HEK293 (cell line): ENCODE measurements around the gene LCN1.

Experiments used
- CTCF ChIA-PET: fragments of 350-600 bp; formaldehyde crosslinking; extraction: SDS; loops from one replicate; lab custom pipeline; 2021; ENCODE audit warnings: antibody characterized with exemption; lab: Yijun Ruan, JAX
- POLR2A ChIA-PET: fragments of 300-600 bp; formaldehyde crosslinking; extraction: SDS; loops from one replicate; lab custom pipeline; 2020; ENCODE audit warnings: antibody characterized with exemption, inconsistent platforms; lab: Yijun Ruan, JAX
- H3K27ac ChIP-seq: fragments of 200-500 bp; sonication (Bioruptor generic); 2 replicates; pipeline ENCODE4 v1.5.1; 2014; ENCODE audit warnings: low read depth, low read length, control low read depth, inconsistent platforms; ENCODE audit errors: extremely low read depth
- H3K36me3 ChIP-seq, 2 experiments: fragments of 200-500 bp in 1 of 2; sonication (Bioruptor generic) in 1 of 2; 1 replicate in 1 of 2; 2 replicates in 1 of 2; pipeline ENCODE4 v1.5.1; 2014 to 2017; ENCODE audit warnings: inconsistent platforms in 2 of 2, low read length in 2 of 2; ENCODE audit not compliant: control insufficient read depth in 2 of 2, insufficient read depth in 1 of 2
- H3K4me1 ChIP-seq: fragments of 200-500 bp; sonication (Bioruptor generic); 2 replicates; pipeline ENCODE4 v1.5.1; 2014; ENCODE audit warnings: mild to moderate bottlenecking, low read length, inconsistent platforms; ENCODE audit not compliant: control insufficient read depth, insufficient read depth
- H3K4me3 ChIP-seq: 2 replicates; pipeline ENCODE4 v1.5.1; 2011; ENCODE audit warnings: low read depth, mild to moderate bottlenecking, control low read depth, low read length, moderate library complexity
- H3K9me3 ChIP-seq: fragments of 200-500 bp; sonication (Bioruptor generic); 2 replicates; pipeline ENCODE4 v1.5.1; 2014; ENCODE audit warnings: low read depth, low read length, inconsistent platforms; ENCODE audit not compliant: control insufficient read depth, insufficient read depth
- EGR2 ChIP-seq: fragments of 450-650 bp; formaldehyde crosslinking; IDR thresholded peaks from 2 replicates; pipeline ENCODE4 v1.5.1; 2016; ENCODE audit warnings: low read depth, missing biosample characterization, missing genetic modification characterization
- FEZF1 ChIP-seq: fragments of 450-650 bp; formaldehyde crosslinking; IDR thresholded peaks from 2 replicates; pipeline ENCODE4 v1.5.1; 2016; ENCODE audit warnings: missing biosample characterization, missing genetic modification characterization
- SALL2 ChIP-seq: fragments of 450-650 bp; formaldehyde crosslinking; IDR thresholded peaks from 2 replicates; pipeline ENCODE4 v1.5.0; 2017; ENCODE audit warnings: missing biosample characterization, mild to moderate bottlenecking, missing genetic modification characterization, borderline replicate concordance
- SCRT1 ChIP-seq: fragments of 450-650 bp; formaldehyde crosslinking; IDR thresholded peaks from 2 replicates; pipeline ENCODE4 v1.5.1; 2016; ENCODE audit warnings: missing biosample characterization, missing genetic modification characterization, borderline replicate concordance
- SCRT2 ChIP-seq: fragments of 450-650 bp; formaldehyde crosslinking; IDR thresholded peaks from 2 replicates; pipeline ENCODE4 v1.5.1; 2016; ENCODE audit warnings: missing biosample characterization, missing genetic modification characterization
- ZEB2 ChIP-seq: fragments of 450-650 bp; formaldehyde crosslinking; IDR thresholded peaks from 2 replicates; pipeline ENCODE4 v1.5.1; 2016; ENCODE audit warnings: missing biosample characterization, missing genetic modification characterization
- ZFHX2 ChIP-seq: fragments of 450-650 bp; formaldehyde crosslinking; conservative IDR thresholded peaks from 2 replicates; pipeline ENCODE4 v1.5.1; 2016; ENCODE audit warnings: missing biosample characterization, missing genetic modification characterization
- ZFP37 ChIP-seq: fragments of 450-650 bp; formaldehyde crosslinking; IDR thresholded peaks from 2 replicates; pipeline ENCODE4 v1.5.1; 2016; ENCODE audit warnings: missing biosample characterization, missing genetic modification characterization
- ZIC2 ChIP-seq: fragments of 450-650 bp; formaldehyde crosslinking; IDR thresholded peaks from 2 replicates; pipeline ENCODE4 v1.5.1; 2016; ENCODE audit warnings: missing biosample characterization, missing genetic modification characterization
- ZNF366 ChIP-seq: fragments of 450-650 bp; formaldehyde crosslinking; conservative IDR thresholded peaks from 2 replicates; pipeline ENCODE4 v1.5.1; 2016; ENCODE audit warnings: missing biosample characterization, missing genetic modification characterization
- ZNF37A ChIP-seq: fragments of 450-650 bp; IDR thresholded peaks from 2 replicates; pipeline ENCODE4 v1.5.1; 2018; ENCODE audit warnings: missing biosample characterization, missing genetic modification characterization
- ZNF433 ChIP-seq: fragments of 450-650 bp; formaldehyde crosslinking; IDR thresholded peaks from 2 replicates; pipeline ENCODE4 v1.5.1; 2016; ENCODE audit warnings: missing biosample characterization, missing genetic modification characterization, low read depth
- ZNF514 ChIP-seq: fragments of 450-650 bp; formaldehyde crosslinking; IDR thresholded peaks from 2 replicates; pipeline ENCODE4 v1.5.1; 2016; ENCODE audit warnings: missing biosample characterization, missing genetic modification characterization
- TF ChIP-seq, protein P1 (sequence below): IDR thresholded peaks from 2 replicates; pipeline ENCODE4 v1.6.1; 2011; ENCODE audit warnings: mild to moderate bottlenecking, low read depth, low read length, borderline replicate concordance
- TF ChIP-seq, protein P2 (sequence below): fragments of 450-650 bp; formaldehyde crosslinking; IDR thresholded peaks from 2 replicates; pipeline ENCODE4 v1.5.1; 2016; ENCODE audit warnings: missing biosample characterization, missing genetic modification characterization
- TF ChIP-seq, protein P3 (sequence below): fragments of 450-650 bp; IDR thresholded peaks from 2 replicates; pipeline ENCODE4 v1.5.1; 2018; ENCODE audit warnings: missing biosample characterization, missing genetic modification characterization

Gene LCN1

DNA sequence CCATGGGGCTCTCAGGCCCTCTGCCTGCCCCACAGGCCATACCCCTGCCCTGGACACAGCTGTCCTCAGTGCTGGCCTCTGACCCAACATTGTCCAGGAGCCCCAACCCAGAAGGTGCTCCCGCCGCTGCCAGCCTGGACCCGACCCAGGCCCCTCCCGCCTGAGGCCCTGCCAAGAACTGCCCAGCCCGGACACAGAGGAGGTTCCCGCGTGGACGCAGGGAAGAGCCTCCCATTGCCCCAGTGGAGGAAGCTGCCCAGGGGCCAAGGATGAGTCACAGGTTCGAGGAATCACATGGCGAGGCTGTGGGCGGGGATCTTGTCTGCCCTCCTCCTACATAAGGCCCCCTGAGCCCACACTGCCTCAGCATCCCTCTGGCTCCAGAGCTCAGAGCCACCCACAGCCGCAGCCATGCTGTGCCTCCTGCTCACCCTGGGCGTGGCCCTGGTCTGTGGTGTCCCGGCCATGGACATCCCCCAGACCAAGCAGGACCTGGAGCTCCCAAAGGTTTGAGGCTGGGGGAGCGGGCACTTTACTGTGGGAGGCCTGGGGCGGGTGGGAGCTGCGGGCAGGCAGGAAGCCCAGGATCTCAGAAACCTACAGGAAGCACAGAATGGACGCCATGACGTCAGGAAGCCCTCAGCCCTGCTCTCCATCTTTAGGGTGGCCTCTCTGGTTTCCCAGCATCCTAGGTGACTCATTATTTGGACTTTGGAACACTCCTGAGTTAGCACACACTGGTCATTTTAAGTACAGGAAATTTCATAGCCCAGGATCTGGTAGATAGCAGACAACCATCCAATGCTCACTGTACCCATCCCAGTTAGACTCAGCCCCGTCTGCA, 40.4 kb downstream of the LCN1 start, which contains the start of gene PAEP:
TSS of gene PAEP (plus strand) at position 366 of the 844 bp plus-strand sequence.
- Histone ChIP-seq H3K27ac (no peak within 1 kb of the TSS), H3K9me3 (no peaks in the 10 kb centered on the region), H3K4me1 (no peaks in the 10 kb centered on the region), H3K36me3 (no peaks in the 10 kb centered on the region), H3K4me3 (no peak within 1 kb of the TSS)
- POLR2A ChIA-PET: no interaction called here
- CTCF ChIA-PET: interaction anchor here (0.5 kb wide), 1 partner anchor 57 kb away, joined by 8 read pairs; no protein-coding TSS in a partner anchor
- peak; percentile 87 for TF ChIP-seq ZFHX2
- TF ChIP-seq ZNF514 (tag by site-specific recombination): no peak
- TF ChIP-seq EGR2 (tag by site-specific recombination): peak; percentile 83

DNA sequence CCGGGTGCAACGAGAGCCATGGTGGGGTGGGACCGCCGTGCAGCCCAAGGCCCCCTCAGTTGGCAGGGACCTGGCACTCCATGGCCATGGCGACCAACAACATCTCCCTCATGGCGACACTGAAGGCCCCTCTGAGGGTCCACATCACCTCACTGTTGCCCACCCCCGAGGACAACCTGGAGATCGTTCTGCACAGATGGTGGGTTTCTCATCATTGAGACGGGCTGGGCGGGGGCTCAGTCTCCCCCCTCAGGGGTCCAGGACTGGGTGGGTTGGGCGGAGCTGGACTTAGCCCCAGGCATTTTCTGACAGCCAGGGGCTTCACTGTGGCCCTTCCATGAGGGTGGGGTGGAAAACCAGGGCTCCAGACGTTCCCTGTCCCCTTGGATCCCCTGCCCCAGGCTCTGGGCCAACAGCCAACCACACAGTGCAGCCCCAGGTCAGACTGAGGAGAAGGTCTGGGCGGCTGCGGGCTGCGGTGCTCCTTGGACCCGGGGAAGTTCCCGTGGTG, 41.0 kb downstream of the LCN1 start:
- POLR2A ChIA-PET: no interaction called here
- Histone ChIP-seq H3K27ac (no peak overlapping the region), H3K9me3 (no peaks in the 10 kb centered on the region), H3K36me3 (no peaks in the 10 kb centered on the region), H3K4me3 (no peak overlapping the region), H3K4me1 (no peaks in the 10 kb centered on the region)
- TF ChIP-seq ZIC2 (tag by site-specific recombination) (no peak), ZFP37 (no peak), ZNF366 (tag by site-specific recombination) (no peak), SALL2 (tag by site-specific recombination) (no peak)
- TF ChIP-seq, protein P1, sequence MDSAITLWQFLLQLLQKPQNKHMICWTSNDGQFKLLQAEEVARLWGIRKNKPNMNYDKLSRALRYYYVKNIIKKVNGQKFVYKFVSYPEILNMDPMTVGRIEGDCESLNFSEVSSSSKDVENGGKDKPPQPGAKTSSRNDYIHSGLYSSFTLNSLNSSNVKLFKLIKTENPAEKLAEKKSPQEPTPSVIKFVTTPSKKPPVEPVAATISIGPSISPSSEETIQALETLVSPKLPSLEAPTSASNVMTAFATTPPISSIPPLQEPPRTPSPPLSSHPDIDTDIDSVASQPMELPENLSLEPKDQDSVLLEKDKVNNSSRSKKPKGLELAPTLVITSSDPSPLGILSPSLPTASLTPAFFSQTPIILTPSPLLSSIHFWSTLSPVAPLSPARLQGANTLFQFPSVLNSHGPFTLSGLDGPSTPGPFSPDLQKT: no peak
- TF ChIP-seq, protein P2, sequence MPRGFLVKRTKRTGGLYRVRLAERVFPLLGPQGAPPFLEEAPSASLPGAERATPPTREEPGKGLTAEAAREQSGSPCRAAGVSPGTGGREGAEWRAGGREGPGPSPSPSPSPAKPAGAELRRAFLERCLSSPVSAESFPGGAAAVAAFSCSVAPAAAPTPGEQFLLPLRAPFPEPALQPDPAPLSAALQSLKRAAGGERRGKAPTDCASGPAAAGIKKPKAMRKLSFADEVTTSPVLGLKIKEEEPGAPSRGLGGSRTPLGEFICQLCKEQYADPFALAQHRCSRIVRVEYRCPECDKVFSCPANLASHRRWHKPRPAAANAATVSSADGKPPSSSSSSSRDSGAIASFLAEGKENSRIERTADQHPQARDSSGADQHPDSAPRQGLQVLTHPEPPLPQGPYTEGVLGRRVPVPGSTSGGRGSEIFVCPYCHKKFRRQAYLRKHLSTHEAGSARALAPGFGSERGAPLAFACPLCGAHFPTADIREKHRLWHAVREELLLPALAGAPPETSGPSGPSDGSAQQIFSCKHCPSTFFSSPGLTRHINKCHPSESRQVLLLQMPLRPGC (tag by site-specific recombination): no peak
- CTCF ChIA-PET: no interaction called here

DNA sequence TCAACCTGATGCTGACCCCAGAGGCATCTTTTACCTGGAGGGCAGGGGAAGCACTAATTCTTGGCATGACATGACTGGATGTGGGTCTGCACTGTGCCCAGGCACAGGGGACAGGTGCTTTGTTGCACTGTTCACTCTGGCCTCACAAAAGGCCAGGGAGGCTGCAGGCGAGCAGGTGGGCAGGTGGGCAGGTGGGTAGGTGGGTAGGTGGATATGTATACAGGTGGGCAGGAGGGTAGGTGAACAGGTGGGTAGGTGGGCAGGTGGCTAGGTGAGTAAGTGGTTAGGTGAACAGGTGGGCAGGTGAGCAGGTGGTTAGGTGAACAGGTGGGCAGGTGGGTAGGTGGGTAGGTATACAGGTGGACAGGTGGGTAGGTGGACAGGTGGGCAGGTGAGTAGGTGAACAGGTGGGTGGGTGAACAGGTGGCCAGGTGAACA, 41.8 kb downstream of the LCN1 start:
- ChIA-PET POLR2A (no interaction called here), CTCF (no interaction called here)
- TF ChIP-seq ZFHX2 (peak; percentile 66), EGR2 (tag by site-specific recombination) (peak; percentile 82), SCRT1 (tag by site-specific recombination) (peak; percentile 99), SCRT2 (tag by site-specific recombination) (peak; percentile 96), ZNF37A (tag by site-specific recombination) (no peak), ZEB2 (peak; percentile 100)
- Histone ChIP-seq H3K9me3 (no peaks in the 10 kb centered on the region), H3K4me1 (no peaks in the 10 kb centered on the region), H3K36me3 (no peaks in the 10 kb centered on the region), H3K27ac (no peak overlapping the region), H3K4me3 (no peak overlapping the region)

DNA sequence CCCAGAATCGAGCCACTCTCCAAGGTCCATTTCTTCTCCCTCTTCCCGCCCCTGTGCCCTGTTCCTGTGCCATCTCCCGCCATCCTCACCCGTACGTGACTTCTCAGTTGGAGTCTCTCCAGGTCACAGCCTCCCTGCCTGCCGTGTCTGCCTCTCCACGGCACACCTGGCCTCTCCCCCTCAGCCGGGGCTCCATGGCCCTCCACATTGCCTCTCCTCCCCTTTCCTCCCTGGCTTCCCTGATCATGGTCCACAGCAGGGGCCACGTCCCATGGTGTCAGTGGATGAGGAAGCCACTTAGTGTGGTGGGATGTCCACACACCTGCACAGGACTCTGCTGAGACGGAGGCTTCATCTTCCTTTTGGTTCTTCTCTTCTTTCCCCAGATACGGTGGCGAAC, 42.6 kb downstream of the LCN1 start:
- CTCF ChIA-PET: no interaction called here

More for the DNA sequence above, 42.6 kb downstream of the LCN1 start:
- POLR2A ChIA-PET: no interaction called here
- Histone ChIP-seq H3K27ac (no peak overlapping the region), H3K9me3 (no peaks in the 10 kb centered on the region), H3K36me3 (no peaks in the 10 kb centered on the region), H3K4me1 (no peaks in the 10 kb centered on the region), H3K4me3 (no peak overlapping the region)
- no peak for TF ChIP-seq ZNF433 (tag by site-specific recombination)
- TF ChIP-seq, protein P3, sequence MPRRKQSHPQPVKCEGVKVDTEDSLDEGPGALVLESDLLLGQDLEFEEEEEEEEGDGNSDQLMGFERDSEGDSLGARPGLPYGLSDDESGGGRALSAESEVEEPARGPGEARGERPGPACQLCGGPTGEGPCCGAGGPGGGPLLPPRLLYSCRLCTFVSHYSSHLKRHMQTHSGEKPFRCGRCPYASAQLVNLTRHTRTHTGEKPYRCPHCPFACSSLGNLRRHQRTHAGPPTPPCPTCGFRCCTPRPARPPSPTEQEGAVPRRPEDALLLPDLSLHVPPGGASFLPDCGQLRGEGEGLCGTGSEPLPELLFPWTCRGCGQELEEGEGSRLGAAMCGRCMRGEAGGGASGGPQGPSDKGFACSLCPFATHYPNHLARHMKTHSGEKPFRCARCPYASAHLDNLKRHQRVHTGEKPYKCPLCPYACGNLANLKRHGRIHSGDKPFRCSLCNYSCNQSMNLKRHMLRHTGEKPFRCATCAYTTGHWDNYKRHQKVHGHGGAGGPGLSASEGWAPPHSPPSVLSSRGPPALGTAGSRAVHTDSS (tag by site-specific recombination): no peak
- no peak for TF ChIP-seq FEZF1 (tag by site-specific recombination)
